HL-60 (cell line): ENCODE results near the gene GGTLC2.

Source experiments
- CTCF ChIP-seq: IDR thresholded peaks from one replicate; pipeline ENCODE4 v1.5.1; 2011; ENCODE audit warnings: low read length, control low read depth, inconsistent platforms; ENCODE audit not compliant: insufficient read depth
- GABPA ChIP-seq: IDR thresholded peaks from 2 replicates; pipeline ENCODE4 v1.6.1; 2012; ENCODE audit warnings: low read depth
- POLR2AphosphoS5 ChIP-seq: IDR thresholded peaks from 2 replicates; pipeline ENCODE4 v1.6.1; 2012; ENCODE audit warnings: low read depth
- REST ChIP-seq: IDR thresholded peaks from 2 replicates; pipeline ENCODE4 v1.6.1; 2012; ENCODE audit warnings: low read depth; ENCODE audit not compliant: insufficient replicate concordance

- TF ChIP-seq CTCF (no peak), REST (no peak), GABPA (no peak), POLR2AphosphoS5 (no peak)
These were observed 49.2 kb upstream of the GGTLC2 start for GRCh38 chr22:22595001-22595835.
